PC-3 (cell line): ENCODE data around the gene TBXT. TPM values are rescaled to one million over a fixed set of nuclear protein-coding genes. Genes with fewer than 3 reads are reported as not detected.

Experiments used
- ATAC-seq: fragments of 200-7000 bp; cut with Tn5 transposase; 2 replicates; pipeline ENCODE4 v1.9.1; 2020; ENCODE audit warnings: mild to moderate bottlenecking, moderate library complexity
- BruUV-seq: library from RNA; stranded (reverse); fragments of 400-500 nt; replicated peaks from 2 replicates; lab custom pipeline; 2021; lab: Mats Ljungman, UMichigan
- CTCF ChIA-PET: fragments of 300-600 bp; sonication (Branson Sonifier 250); formaldehyde crosslinking; loops from one replicate; lab custom pipeline; 2022; ENCODE audit warnings: antibody characterized with exemption; lab: Charles Lee
- POLR2A ChIA-PET: fragments of 300-600 bp; sonication (Branson Sonifier 250); formaldehyde crosslinking; loops from one replicate; lab custom pipeline; 2022; ENCODE audit warnings: antibody characterized with exemption; ENCODE audit not compliant: unreplicated experiment; lab: Charles Lee
- DNase-seq: peaks from one replicate; pipeline ENCODE4 v3.0.0-alpha.2; 2015
- H2AFZ ChIP-seq: fragments of 300-600 bp; sonication (generic); 2 replicates; pipeline ENCODE4 v1.6.0; 2016; ENCODE audit warnings: antibody characterized with exemption, low read length
- H3F3A ChIP-seq: fragments of 300-600 bp; sonication (generic); one replicate; pipeline ENCODE4 v1.6.0; 2017; ENCODE audit warnings: antibody characterized with exemption, low read length, control low read depth, mild to moderate bottlenecking; ENCODE audit not compliant: unreplicated experiment
- H3K27ac ChIP-seq: fragments of 300-600 bp; sonication (generic); 2 replicates; pipeline ENCODE4 v1.5.1; 2016; ENCODE audit warnings: mild to moderate bottlenecking, low read length
- H3K27me3 ChIP-seq: fragments of 300-600 bp; sonication (generic); 2 replicates; pipeline ENCODE4 v1.6.1; 2016; ENCODE audit warnings: low read length, mixed read lengths
- H3K36me3 ChIP-seq: fragments of 300-600 bp; sonication (generic); 2 replicates; pipeline ENCODE4 v1.6.1; 2016; ENCODE audit warnings: low read depth, mixed run types, low read length, mixed read lengths
- H3K4me1 ChIP-seq: fragments of 300-600 bp; sonication (generic); 2 replicates; pipeline ENCODE4 v1.5.1; 2016; ENCODE audit warnings: low read length; ENCODE audit not compliant: insufficient read depth
- H3K4me2 ChIP-seq: fragments of 300-600 bp; sonication (generic); 2 replicates; pipeline ENCODE4 v1.6.0; 2016; ENCODE audit warnings: low read length
- H3K4me3 ChIP-seq: fragments of 300-600 bp; sonication (generic); 2 replicates; pipeline ENCODE4 v1.5.1; 2016; ENCODE audit warnings: mild to moderate bottlenecking, low read length, mixed read lengths
- H3K79me2 ChIP-seq: fragments of 300-600 bp; sonication (generic); 2 replicates; pipeline ENCODE4 v1.6.1; 2017; ENCODE audit warnings: low read length, mixed read lengths
- H3K9ac ChIP-seq: fragments of 300-600 bp; sonication (generic); 2 replicates; pipeline ENCODE4 v1.6.0; 2016; ENCODE audit warnings: mild to moderate bottlenecking, low read length
- H3K9me2 ChIP-seq: fragments of 300-600 bp; sonication (generic); replicated peaks from 2 replicates; pipeline ENCODE4 v1.6.1; 2016; ENCODE audit warnings: mixed run types, low read length, mixed read lengths
- H3K9me3 ChIP-seq: fragments of 300-600 bp; sonication (generic); 2 replicates; pipeline ENCODE4 v1.6.1; 2016; ENCODE audit warnings: low read length, mixed read lengths
- H4K20me1 ChIP-seq: fragments of 300-600 bp; sonication (generic); 2 replicates; pipeline ENCODE4 v1.6.1; 2016; ENCODE audit warnings: low read length, mixed read lengths
- EZH2 ChIP-seq: fragments of 300-600 bp; sonication (generic); IDR thresholded peaks from one replicate; pipeline ENCODE4 v1.6.1; 2017; ENCODE audit warnings: antibody characterized with exemption, mild to moderate bottlenecking, low read length; ENCODE audit not compliant: unreplicated experiment
- EZH2phosphoT487 ChIP-seq: fragments of 300-600 bp; sonication (generic); IDR thresholded peaks from 2 replicates; pipeline ENCODE4 v1.6.1; 2018; ENCODE audit warnings: mild to moderate bottlenecking, antibody characterized with exemption, low read length, borderline replicate concordance
- intact Hi-C: fragments of 100-400 bp; cut with micrococcal nuclease; formaldehyde crosslinking; loops from 2 replicates; pipeline ENCODE4 v1.9.0; 2023
- total RNA-seq: library from RNA; depleted of rRNA; stranded (reverse); fragments of >200 nt; gene quantifications from 2 replicates; pipeline ENCODE4 v1.2.3, GENCODE V29; 2014
- TF ChIP-seq, protein P1 (sequence below): fragments of 300-600 bp; sonication (generic); conservative IDR thresholded peaks from 2 replicates; pipeline ENCODE4 v1.5.1; 2017; ENCODE audit warnings: antibody characterized with exemption, low read depth, mild to moderate bottlenecking, low read length

TBXT gene
- total RNA-seq, 1 experiment from 2014 or later = not detected

GRCh38 chr6:166194914-166195859 is 27.5 kb upstream of the TBXT start:
- H3K9ac ChIP-seq = no peak overlapping the region
- H4K20me1 ChIP-seq = no peaks in the 10 kb centered on the region
- POLR2A ChIA-PET = no interaction called here
- no TSS peak for BruUV-seq
- no peak overlapping the region for H3K27ac ChIP-seq
- DNase-seq (no peak), ATAC-seq (no peak)
- H2AFZ ChIP-seq = no peak overlapping the region
- TF ChIP-seq EZH2 (no peak), EZH2phosphoT487 (no peak)
- TF ChIP-seq, protein P1, sequence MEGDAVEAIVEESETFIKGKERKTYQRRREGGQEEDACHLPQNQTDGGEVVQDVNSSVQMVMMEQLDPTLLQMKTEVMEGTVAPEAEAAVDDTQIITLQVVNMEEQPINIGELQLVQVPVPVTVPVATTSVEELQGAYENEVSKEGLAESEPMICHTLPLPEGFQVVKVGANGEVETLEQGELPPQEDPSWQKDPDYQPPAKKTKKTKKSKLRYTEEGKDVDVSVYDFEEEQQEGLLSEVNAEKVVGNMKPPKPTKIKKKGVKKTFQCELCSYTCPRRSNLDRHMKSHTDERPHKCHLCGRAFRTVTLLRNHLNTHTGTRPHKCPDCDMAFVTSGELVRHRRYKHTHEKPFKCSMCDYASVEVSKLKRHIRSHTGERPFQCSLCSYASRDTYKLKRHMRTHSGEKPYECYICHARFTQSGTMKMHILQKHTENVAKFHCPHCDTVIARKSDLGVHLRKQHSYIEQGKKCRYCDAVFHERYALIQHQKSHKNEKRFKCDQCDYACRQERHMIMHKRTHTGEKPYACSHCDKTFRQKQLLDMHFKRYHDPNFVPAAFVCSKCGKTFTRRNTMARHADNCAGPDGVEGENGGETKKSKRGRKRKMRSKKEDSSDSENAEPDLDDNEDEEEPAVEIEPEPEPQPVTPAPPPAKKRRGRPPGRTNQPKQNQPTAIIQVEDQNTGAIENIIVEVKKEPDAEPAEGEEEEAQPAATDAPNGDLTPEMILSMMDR = no peak
- H3K4me2 ChIP-seq = no peak overlapping the region
- CTCF ChIA-PET = no interaction called here
- no peaks in the 10 kb centered on the region for H3K36me3 ChIP-seq
- no peaks in the 10 kb centered on the region for H3K4me1 ChIP-seq
- H3K27me3 ChIP-seq = peaks cover 42% of the 10 kb centered on the region
- no peaks in the 10 kb centered on the region for H3K79me2 ChIP-seq
- H3K4me3 ChIP-seq = no peak overlapping the region
- no peaks in the 10 kb centered on the region for H3F3A ChIP-seq
- intact Hi-C loops = no loop called here
- H3K9me2 ChIP-seq = no peaks in the 10 kb centered on the region
- H3K9me3 ChIP-seq = no peaks in the 10 kb centered on the region

DNA sequence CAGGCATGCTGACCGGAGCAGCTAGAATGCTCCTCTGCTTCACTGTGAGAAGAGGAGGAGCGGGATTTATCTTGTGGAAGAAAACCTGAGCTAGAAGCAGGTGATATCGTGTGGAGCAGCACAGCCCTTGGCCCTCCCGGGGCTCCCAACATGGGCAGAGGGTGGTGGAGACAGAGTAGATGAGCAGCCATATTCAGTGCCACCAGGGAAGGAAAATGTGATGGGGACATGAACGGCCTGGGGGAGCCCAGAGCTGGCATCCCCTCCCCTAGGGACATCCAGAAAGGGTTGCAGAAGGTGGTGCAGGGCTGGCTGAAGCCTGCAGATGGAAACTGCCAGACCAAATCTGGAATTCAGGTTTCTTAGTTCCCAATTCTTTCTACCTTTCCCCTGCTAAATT is 24.9 kb upstream of the TBXT start:
- Histone ChIP-seq H4K20me1 (no peaks in the 10 kb centered on the region), H3K27ac (no peak overlapping the region), H3K27me3 (peaks cover 36% of the 10 kb centered on the region), H3K4me1 (no peaks in the 10 kb centered on the region), H3K9me2 (no peaks in the 10 kb centered on the region), H3K4me2 (no peak overlapping the region), H2AFZ (no peak overlapping the region), H3K79me2 (no peaks in the 10 kb centered on the region), H3K4me3 (no peak overlapping the region), H3K9me3 (no peaks in the 10 kb centered on the region), H3F3A (no peaks in the 10 kb centered on the region), H3K36me3 (no peaks in the 10 kb centered on the region), H3K9ac (no peak overlapping the region)
- CTCF ChIA-PET = no interaction called here
- POLR2A ChIA-PET = no interaction called here
- intact Hi-C loops = no loop called here
- TF ChIP-seq, protein P1 = no peak
- no peak for TF ChIP-seq EZH2phosphoT487
- TF ChIP-seq EZH2 = no peak
- ATAC-seq (no peak), DNase-seq (no peak)
- BruUV-seq = no TSS peak

- no peaks in the 10 kb centered on the region for H4K20me1 ChIP-seq
- H2AFZ ChIP-seq = no peak overlapping the region
- no peaks in the 10 kb centered on the region for H3K9me3 ChIP-seq
- no peak for DNase-seq
- no peaks in the 10 kb centered on the region for H3K36me3 ChIP-seq
- H3K4me2 ChIP-seq = no peak overlapping the region
- ChIA-PET POLR2A (interaction anchor here (0.6 kb wide), 1 partner anchor 41 kb away, joined by 3 read pairs; no protein-coding TSS in a partner anchor), CTCF (no interaction called here)
- ATAC-seq = no peak
- no TSS peak for BruUV-seq
- TF ChIP-seq, protein P1 = no peak
- no peak for TF ChIP-seq EZH2
- no peak for TF ChIP-seq EZH2phosphoT487
- H3K79me2 ChIP-seq = no peaks in the 10 kb centered on the region
- no peak overlapping the region for H3K27ac ChIP-seq
- H3K9ac ChIP-seq = no peak overlapping the region
- no peaks in the 10 kb centered on the region for H3K9me2 ChIP-seq
- intact Hi-C loops = no loop called here
- no peak overlapping the region for H3K4me3 ChIP-seq
- peaks cover 31% of the 10 kb centered on the region for H3K27me3 ChIP-seq
- H3F3A ChIP-seq = no peaks in the 10 kb centered on the region
- H3K4me1 ChIP-seq = no peaks in the 10 kb centered on the region
Observed at GRCh38 chr6:166192136-166192535, 24.5 kb upstream of the TBXT start.
